ENCODE data around the gene NFIA. TPM values are rescaled to one million over a fixed set of nuclear protein-coding genes. Genes with fewer than 3 reads are reported as not detected.

NFIA gene
- total RNA-seq, 1 donor from 2014 or later = 66.6 TPM

- H3K4me3 ChIP-seq = no peak overlapping the region
- TF ChIP-seq, protein P1, sequence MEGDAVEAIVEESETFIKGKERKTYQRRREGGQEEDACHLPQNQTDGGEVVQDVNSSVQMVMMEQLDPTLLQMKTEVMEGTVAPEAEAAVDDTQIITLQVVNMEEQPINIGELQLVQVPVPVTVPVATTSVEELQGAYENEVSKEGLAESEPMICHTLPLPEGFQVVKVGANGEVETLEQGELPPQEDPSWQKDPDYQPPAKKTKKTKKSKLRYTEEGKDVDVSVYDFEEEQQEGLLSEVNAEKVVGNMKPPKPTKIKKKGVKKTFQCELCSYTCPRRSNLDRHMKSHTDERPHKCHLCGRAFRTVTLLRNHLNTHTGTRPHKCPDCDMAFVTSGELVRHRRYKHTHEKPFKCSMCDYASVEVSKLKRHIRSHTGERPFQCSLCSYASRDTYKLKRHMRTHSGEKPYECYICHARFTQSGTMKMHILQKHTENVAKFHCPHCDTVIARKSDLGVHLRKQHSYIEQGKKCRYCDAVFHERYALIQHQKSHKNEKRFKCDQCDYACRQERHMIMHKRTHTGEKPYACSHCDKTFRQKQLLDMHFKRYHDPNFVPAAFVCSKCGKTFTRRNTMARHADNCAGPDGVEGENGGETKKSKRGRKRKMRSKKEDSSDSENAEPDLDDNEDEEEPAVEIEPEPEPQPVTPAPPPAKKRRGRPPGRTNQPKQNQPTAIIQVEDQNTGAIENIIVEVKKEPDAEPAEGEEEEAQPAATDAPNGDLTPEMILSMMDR (IDR thresholded peaks at IDR 0.05) = no peak
- intact Hi-C loops (cut with DNase I) = no loop called here
- H3K27me3 ChIP-seq = no peaks in the 10 kb centered on the region
- H3K36me3 ChIP-seq = no peaks in the 10 kb centered on the region
- no peak for ATAC-seq
- no peaks in the 10 kb centered on the region for H3K9me3 ChIP-seq
- H3K27ac ChIP-seq = no peak overlapping the region
- no peak for DNase-seq
- H3K4me1 ChIP-seq = no peaks in the 10 kb centered on the region
Observed at GRCh38 chr1:61207416-61207815, 125.1 kb downstream of the NFIA start.

DNA sequence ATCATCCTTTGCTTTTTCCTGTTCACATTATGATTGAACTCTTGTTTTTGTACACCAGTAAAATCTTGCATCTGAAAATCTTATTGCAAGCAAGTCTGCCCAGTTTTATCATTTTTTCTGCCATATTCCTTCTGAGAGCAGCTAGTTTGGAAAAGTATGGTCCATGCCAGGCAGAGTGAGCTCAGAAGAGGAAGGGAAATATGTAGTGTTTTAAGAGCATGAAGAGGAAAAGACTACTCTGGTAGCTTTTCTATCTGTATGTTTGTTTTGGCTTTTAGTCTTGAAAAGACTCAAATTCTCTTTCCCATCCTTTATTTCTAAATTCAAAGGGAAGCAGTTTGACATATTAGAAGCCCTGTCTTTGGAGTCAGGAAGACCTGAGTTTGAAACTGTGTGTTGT, 125.8 kb downstream of the NFIA start:
- Histone ChIP-seq H3K36me3 (no peaks in the 10 kb centered on the region), H3K4me3 (no peak overlapping the region), H3K27me3 (no peaks in the 10 kb centered on the region), H3K27ac (no peak overlapping the region), H3K9me3 (no peaks in the 10 kb centered on the region), H3K4me1 (no peaks in the 10 kb centered on the region)
- TF ChIP-seq, protein P1 (IDR thresholded peaks at IDR 0.05) = no peak
- intact Hi-C loops (cut with DNase I) = no loop called here
- DNase-seq (no peak), ATAC-seq (no peak)

DNA sequence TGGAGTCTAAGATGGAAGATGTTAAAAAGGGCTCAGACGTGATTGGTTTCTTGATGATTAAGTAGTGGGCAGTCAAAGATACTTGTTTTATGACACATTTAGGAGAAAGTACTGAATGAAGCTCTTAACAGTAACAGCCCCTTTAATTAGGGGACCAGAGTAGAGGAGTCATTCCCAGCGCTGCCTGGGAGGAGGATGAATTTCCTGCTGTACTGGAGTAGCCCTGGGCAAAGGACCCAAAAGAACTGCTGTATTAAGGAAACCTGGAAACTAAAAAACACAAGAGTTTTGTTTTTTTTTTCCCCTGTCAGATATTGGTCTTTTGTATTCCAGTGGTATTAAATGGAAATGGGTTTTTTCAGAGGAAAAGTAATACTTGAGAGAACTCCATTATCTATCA, 126.5 kb downstream of the NFIA start:
- no peaks in the 10 kb centered on the region for H3K36me3 ChIP-seq
- intact Hi-C loops (cut with DNase I) = no loop called here
- H3K27me3 ChIP-seq = no peaks in the 10 kb centered on the region
- H3K4me3 ChIP-seq = no peak overlapping the region
- DNase-seq (no peak), ATAC-seq (no peak)
- TF ChIP-seq, protein P1 (IDR thresholded peaks at IDR 0.05) = no peak
- no peak overlapping the region for H3K27ac ChIP-seq
- no peaks in the 10 kb centered on the region for H3K9me3 ChIP-seq
- H3K4me1 ChIP-seq = no peaks in the 10 kb centered on the region

DNA sequence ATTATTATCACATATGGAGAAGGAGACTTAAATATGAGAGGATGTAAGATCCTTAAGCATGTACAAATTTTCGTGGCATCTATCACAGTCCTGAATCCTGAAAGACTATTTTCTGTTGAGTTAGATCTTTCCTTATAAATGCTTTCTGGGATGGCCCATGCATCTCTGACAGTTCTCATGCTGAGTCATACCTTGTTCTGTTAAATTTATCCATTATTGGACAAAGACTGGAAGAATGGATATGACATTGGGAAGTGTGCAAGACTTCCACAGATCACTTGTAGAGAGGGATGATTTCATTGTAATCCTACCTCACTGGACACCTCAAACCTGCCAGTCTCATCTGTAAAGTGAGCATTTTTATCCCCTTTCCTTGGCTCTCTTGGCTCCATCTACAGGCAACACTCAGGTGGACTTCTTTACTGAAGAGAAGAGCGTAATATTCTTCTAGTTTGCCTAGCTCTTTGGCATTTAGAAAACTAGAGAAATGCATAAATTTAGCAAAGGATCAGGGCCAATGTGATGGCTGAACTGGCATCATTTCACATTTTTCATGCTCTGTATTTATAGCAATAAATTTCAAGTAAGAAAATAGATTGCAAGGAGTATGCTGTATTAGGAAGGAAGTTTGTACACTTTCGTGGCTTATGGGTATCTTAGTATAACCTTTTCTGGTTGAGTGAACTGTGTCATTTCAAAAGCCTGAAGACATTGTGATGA, 128.2 kb downstream of the NFIA start:
- ATAC-seq = no peak
- H3K4me1 ChIP-seq = no peaks in the 10 kb centered on the region
- no peak overlapping the region for H3K4me3 ChIP-seq
- intact Hi-C loops (cut with DNase I) = no loop called here
- H3K36me3 ChIP-seq = no peaks in the 10 kb centered on the region
- no peaks in the 10 kb centered on the region for H3K27me3 ChIP-seq
- TF ChIP-seq, protein P1 (IDR thresholded peaks at IDR 0.05) = no peak
- no peak for DNase-seq
- no peaks in the 10 kb centered on the region for H3K9me3 ChIP-seq
- H3K27ac ChIP-seq = no peak overlapping the region

GRCh38 chr1:61213245-61214011, 131.1 kb downstream of the NFIA start:
- ATAC-seq = no peak
- H3K4me1 ChIP-seq = no peaks in the 10 kb centered on the region
- no peaks in the 10 kb centered on the region for H3K27me3 ChIP-seq
- H3K9me3 ChIP-seq = no peaks in the 10 kb centered on the region
- H3K27ac ChIP-seq = no peak overlapping the region
- no peak for DNase-seq
- intact Hi-C loops (cut with DNase I) = no loop called here
- TF ChIP-seq, protein P1 (IDR thresholded peaks at IDR 0.05) = no peak
- no peak overlapping the region for H3K4me3 ChIP-seq
- no peaks in the 10 kb centered on the region for H3K36me3 ChIP-seq
